Lower lobe of right lung (tissue), 2 donors: ENCODE measurements around the gene S100A14. TPM values are rescaled to one million over a fixed set of nuclear protein-coding genes. Genes with fewer than 3 reads are reported as not detected.

Experiments
- ATAC-seq, 2 donors: fragments of 200-7000 bp; cut with Tn5 transposase; one replicate each; pipeline ENCODE4 v1.9.1; 2020 to 2022; ENCODE audit warnings: mild to moderate bottlenecking in 2 of 2, moderate library complexity in 2 of 2
- DNase-seq: peaks from one replicate; pipeline ENCODE4 v3.0.0-alpha.2; 2020
- H3K27ac ChIP-seq: fragments of 200-600 bp; one replicate; pipeline ENCODE4 v1.8.0; 2022
- H3K27me3 ChIP-seq: fragments of 200-600 bp; one replicate; pipeline ENCODE4 v1.8.0; 2022; ENCODE audit warnings: low read depth
- H3K36me3 ChIP-seq: fragments of 200-600 bp; one replicate; pipeline ENCODE4 v1.8.0; 2022; ENCODE audit warnings: mild to moderate bottlenecking
- H3K4me1 ChIP-seq: fragments of 200-600 bp; one replicate; pipeline ENCODE4 v1.8.0; 2022
- H3K4me3 ChIP-seq: fragments of 200-600 bp; one replicate; pipeline ENCODE4 v1.8.0; 2022; ENCODE audit warnings: mild to moderate bottlenecking
- H3K9me3 ChIP-seq: fragments of 200-600 bp; one replicate; pipeline ENCODE4 v1.8.0; 2022
- CTCF ChIP-seq: fragments of 200-600 bp; IDR thresholded peaks from one replicate; pipeline ENCODE4 v1.8.0; 2022; ENCODE audit warnings: antibody characterized with exemption, mild to moderate bottlenecking
- intact Hi-C: fragments of 100-400 bp; cut with DNase I; formaldehyde crosslinking; loops from one replicate; pipeline ENCODE4 v1.11.0; 2022
- total RNA-seq: library from RNA; stranded (reverse); fragmentation: NEBNext Ultra II Directional; extraction: Animal tissue kit (Norgen Biotek cat#: 25700); gene quantifications from one replicate; pipeline ENCODE4 v1.2.1, GENCODE V29; 2021
- donor health status: DM: no; HTN: yes; CAD: no; lungs with severe emphysema.

S100A14 gene
- total RNA-seq, 1 donor from 2014 or later, result 138 TPM

- Histone ChIP-seq H3K4me1 (peaks cover 42% of the 10 kb centered on the region), H3K9me3 (no peaks in the 10 kb centered on the region), H3K4me3 (peak overlapping the region; percentile 60), H3K27ac (no peak overlapping the region), H3K27me3 (no peaks in the 10 kb centered on the region), H3K36me3 (peaks cover 28% of the 10 kb centered on the region)
- intact Hi-C loops, result no loop called here
- DNase-seq, result no peak
- no peak for ATAC-seq
- no peak for TF ChIP-seq CTCF
Measured at GRCh38 chr1:153607381-153607780, 8.7 kb downstream of the S100A14 start.

- DNase-seq (no peak), ATAC-seq (no peak)
- no peaks in the 10 kb centered on the region for H3K27me3 ChIP-seq
- H3K9me3 ChIP-seq, result no peaks in the 10 kb centered on the region
- intact Hi-C loops, result no loop called here
- peaks cover 38% of the 10 kb centered on the region for H3K4me1 ChIP-seq
- TF ChIP-seq CTCF, result no peak
- no peak overlapping the region for H3K27ac ChIP-seq
- H3K4me3 ChIP-seq, result no peak overlapping the region
- peaks cover 28% of the 10 kb centered on the region for H3K36me3 ChIP-seq
Measured at GRCh38 chr1:153606194-153606593, 9.9 kb downstream of the S100A14 start.

GRCh38 chr1:153602749-153603148, 13.4 kb downstream of the S100A14 start:
- TF ChIP-seq CTCF, result no peak
- Histone ChIP-seq H3K4me3 (no peak overlapping the region), H3K9me3 (no peaks in the 10 kb centered on the region), H3K4me1 (peaks cover 13% of the 10 kb centered on the region), H3K27ac (no peak overlapping the region), H3K27me3 (no peaks in the 10 kb centered on the region), H3K36me3 (peaks cover 27% of the 10 kb centered on the region)
- DNase-seq (no peak), ATAC-seq (no peak)
- intact Hi-C loops, result no loop called here

GRCh38 chr1:153599847-153600246, 16.3 kb downstream of the S100A14 start:
- Histone ChIP-seq H3K27ac (no peak overlapping the region), H3K4me3 (no peak overlapping the region), H3K9me3 (no peaks in the 10 kb centered on the region), H3K4me1 (peaks cover 7% of the 10 kb centered on the region), H3K36me3 (no peaks in the 10 kb centered on the region), H3K27me3 (no peaks in the 10 kb centered on the region)
- no peak for ATAC-seq
- intact Hi-C loops, result no loop called here
- TF ChIP-seq CTCF, result no peak
- no peak for DNase-seq

- H3K36me3 ChIP-seq, result no peaks in the 10 kb centered on the region
- no peak for TF ChIP-seq CTCF
- intact Hi-C loops, result no loop called here
- ATAC-seq (peak; percentile 26 to 57), DNase-seq (no peak)
- no peak overlapping the region for H3K4me3 ChIP-seq
- H3K27me3 ChIP-seq, result no peaks in the 10 kb centered on the region
- no peak overlapping the region for H3K27ac ChIP-seq
- no peaks in the 10 kb centered on the region for H3K9me3 ChIP-seq
- peaks cover 7% of the 10 kb centered on the region for H3K4me1 ChIP-seq
Measured at GRCh38 chr1:153598309-153599172, 17.6 kb downstream of the S100A14 start.
